Ammon's horn (tissue), 1 donor: ENCODE data around the gene TRAF3IP3.

Experiments
- DNase-seq: peaks from one replicate; pipeline ENCODE4 v3.0.0-alpha.2; 2016; ENCODE audit warnings: low spot score

The TRAF3IP3 gene

DNA sequence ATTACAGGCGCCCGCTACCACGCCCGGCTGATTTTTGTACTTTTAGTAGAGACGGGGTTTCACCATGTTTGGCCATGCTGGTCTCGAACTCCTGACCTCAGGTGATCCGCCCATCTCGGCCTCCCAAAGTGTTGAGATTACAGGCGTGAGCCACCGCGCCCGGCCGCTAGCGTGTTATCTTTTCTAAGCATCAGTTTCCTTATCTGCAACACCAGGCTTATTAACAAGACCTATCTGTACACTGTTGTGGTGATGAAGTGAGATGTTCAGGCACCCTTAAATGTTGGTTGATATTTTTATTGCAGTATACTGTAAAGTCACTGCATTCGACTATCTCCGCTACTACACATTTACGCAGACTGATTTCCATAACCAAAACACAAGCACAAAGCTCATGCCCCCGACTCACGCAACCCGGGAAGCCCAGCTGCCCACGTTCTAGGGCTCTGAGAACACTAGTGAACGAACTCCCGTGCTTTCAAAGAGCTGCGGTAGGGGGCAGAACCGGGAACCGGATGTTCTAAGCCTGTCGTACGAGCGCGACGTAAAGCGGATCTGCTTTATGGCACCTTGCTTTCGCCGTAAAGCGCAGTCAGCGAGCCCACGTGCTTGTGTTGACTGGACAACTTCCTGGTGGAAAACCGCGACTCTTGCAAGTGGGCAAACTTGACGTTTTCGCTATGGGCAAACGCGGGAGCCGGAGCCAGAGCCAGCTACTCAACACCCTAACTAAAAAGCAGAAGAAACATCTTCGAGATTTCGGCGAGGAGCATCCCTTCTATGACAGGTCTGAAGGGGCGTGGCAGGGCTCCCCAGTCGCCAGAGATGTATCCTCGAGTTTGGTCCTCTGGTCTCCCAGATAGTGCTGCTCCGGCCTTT lies 71.8 kb downstream of the TRAF3IP3 start, which contains the start of gene UTP25:
Gene UTP25 (plus strand): TSS at position 589 of the 879 bp plus-strand sequence. CDS start 92 bp downstream, at position 681.
- DNase-seq, result peak; percentile 95

DNA sequence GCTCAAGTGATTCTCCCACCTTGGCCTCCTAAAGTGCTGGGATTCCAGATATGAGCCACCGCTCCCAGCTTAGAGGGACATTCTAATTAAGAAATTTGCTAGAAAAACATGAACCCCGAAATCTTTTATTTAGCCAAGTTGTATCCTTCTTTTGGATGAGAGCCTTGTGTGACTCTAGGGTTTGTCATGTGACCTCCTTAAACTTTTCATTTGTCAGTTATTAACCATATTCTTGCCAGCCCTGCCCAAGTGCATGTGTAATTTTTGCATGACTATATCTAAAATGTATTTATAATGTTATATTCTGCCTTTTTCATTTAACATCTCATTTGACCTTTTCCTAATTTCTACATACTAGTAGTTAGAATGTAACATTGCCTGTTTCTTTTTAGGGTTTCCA lies 73.9 kb downstream of the TRAF3IP3 start:
- no peak for DNase-seq

DNA sequence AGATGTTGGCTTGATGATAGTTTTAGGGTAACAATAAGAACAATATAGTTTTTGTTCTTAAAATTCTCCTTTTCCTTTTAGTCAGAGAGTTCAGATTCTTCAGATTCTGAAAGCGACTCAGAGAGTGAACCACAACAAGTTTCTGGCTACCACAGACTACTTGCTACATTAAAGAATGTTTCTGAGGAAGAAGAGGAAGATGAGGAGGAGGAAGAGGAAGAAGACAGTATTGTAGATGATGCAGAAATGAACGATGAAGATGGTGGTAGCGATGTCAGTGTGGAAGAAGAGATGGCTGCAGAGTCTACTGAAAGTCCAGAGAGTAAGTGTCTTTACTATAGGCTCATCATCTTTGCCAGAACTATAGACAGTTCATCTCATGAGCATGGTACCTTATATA lies 74.9 kb downstream of the TRAF3IP3 start:
- no peak for DNase-seq

GRCh38 chr1:209831615-209832014 lies 75.8 kb downstream of the TRAF3IP3 start:
- no peak for DNase-seq
